GM21786 (cell line): ENCODE measurements around the gene MALT1.
"Not testable (repeated sequence)": the region's sequence is repeated elsewhere in the genome, so short reads cannot be mapped to it uniquely, and the experiment has no call there.

Source experiments
- ATAC-seq: cut with Tn5 transposase; IDR thresholded peaks from one replicate; pipeline ENCODE4 v1.9.1; 2021; ENCODE audit not compliant: unreplicated experiment

MALT1 gene, protein sequence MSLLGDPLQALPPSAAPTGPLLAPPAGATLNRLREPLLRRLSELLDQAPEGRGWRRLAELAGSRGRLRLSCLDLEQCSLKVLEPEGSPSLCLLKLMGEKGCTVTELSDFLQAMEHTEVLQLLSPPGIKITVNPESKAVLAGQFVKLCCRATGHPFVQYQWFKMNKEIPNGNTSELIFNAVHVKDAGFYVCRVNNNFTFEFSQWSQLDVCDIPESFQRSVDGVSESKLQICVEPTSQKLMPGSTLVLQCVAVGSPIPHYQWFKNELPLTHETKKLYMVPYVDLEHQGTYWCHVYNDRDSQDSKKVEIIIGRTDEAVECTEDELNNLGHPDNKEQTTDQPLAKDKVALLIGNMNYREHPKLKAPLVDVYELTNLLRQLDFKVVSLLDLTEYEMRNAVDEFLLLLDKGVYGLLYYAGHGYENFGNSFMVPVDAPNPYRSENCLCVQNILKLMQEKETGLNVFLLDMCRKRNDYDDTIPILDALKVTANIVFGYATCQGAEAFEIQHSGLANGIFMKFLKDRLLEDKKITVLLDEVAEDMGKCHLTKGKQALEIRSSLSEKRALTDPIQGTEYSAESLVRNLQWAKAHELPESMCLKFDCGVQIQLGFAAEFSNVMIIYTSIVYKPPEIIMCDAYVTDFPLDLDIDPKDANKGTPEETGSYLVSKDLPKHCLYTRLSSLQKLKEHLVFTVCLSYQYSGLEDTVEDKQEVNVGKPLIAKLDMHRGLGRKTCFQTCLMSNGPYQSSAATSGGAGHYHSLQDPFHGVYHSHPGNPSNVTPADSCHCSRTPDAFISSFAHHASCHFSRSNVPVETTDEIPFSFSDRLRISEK

DNA sequence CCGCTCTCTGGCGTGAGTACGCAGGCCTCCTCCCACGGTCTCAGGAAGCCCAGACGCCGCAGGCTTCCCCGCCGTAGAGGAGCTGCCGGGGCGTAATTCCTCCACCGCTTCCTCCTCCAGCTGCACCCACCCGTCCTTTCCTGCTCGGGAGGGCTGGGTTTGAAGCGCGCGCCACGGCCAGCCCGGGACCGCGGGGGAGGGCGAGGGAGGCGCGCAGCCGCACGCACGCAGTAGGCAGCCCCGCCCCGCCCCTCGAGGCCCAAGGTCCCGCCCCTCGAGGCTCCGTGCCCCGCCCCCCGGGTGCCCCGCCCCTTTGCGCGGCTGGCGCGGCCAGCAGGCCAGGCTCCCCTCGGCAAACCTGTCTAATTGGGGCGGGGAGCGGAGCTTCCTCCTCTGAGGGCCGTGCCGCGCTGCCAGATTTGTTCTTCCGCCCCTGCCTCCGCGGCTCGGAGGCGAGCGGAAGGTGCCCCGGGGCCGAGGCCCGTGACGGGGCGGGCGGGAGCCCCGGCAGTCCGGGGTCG, at the start of gene MALT1:
MALT1 (plus strand) TSS at position 355 of the 521 bp plus-strand sequence. CDS start 179 bp downstream, outside the sequence.
- peak; percentile 75 for ATAC-seq

DNA sequence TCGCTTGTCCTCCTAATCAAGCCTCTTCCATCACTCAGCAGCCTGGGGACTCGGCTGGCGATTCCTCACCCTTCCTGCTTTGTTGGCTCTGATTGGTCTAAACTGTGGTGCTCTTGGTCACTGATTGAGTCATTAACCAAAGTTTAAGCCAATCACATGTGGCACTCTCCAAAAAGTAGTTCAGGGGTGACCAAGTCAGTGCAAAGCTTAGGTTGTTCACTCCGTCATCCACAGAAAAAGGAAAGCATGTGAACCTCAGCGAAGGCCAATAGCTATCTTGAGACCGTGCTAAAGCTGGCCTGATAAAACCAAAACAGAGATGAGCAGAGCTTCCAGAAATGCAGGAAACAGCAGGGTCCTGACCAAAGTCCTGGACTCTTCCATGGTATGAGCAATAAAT, 47.3 kb upstream of the MALT1 start:
- ATAC-seq: no peak

DNA sequence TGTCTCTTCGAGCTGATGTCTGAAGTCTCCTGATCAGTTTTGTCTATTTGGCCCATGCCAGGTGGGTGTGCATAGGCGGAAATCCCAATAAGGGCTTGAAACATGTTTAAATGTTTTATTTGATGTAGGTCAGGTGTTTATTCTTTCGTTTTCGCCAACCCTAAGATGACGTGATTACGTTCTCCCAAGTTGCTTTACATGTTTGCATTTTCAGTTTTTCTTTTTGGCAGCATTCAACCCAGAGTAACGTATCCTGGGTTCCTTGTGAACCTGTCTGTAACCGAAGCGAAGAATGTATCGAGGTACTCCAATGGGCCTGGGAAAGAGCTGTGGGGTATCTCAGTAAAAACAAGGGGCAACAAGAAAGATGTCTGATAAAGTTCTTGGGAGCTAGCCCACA, 45.4 kb upstream of the MALT1 start:
- ATAC-seq: no peak

DNA sequence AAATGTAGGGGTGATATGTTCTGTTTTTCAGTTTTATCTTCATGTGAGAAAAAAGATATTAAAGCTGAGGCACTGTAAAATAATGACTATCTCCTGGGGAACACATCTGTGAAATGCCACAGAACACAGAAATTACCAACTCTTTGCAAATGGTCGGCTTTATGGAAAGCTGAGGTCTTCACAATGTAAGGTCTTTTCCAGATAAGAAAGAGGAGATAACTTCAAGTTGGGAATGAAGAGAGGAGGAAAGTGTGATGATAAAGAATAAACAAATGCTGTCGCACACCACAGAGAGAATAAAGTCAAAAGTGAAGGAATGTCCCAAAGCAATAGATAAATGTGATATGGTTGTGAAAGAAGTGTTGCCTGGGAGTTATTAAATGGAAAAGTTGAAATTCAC, 41.2 kb upstream of the MALT1 start:
- ATAC-seq: no peak

DNA sequence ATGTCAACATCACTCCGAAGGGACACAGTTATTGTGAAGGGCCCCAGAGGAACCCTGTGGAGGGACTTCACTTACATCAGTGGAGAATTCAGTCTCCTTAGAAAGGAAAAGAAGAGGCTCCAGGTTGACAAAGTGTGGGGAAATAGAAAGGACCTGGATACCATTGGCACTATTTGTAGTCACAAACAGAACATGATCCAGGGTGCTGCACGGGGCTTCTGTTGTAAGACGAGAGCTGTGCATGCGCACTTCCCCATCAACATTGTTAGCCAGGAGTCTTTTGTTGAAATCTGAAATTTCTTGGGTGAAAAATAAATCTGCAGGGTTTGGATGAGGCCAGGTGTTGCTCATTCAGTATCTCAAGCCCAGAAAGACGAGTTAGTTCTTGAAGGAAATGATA, 40.0 kb upstream of the MALT1 start:
- ATAC-seq: no peak

DNA sequence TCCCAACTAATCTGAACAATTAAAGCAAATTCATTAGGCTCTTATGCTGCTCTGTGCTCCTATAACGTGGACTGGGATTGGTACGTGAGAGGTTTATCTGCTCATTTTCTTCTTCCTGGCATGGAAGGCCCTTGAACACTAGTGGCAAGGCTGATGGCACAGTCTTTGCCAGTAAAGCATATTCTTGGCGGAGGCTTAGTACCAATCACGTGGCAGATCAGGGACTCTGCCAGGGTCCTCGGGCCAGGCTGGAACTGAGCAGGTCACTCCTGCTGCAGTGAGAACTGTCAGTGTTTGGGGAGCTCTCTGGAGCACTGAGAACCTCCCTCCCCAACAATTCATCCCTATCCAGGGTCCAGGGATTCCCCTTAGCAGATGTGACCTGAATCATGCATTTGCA, 38.7 kb upstream of the MALT1 start:
- no peak for ATAC-seq

DNA sequence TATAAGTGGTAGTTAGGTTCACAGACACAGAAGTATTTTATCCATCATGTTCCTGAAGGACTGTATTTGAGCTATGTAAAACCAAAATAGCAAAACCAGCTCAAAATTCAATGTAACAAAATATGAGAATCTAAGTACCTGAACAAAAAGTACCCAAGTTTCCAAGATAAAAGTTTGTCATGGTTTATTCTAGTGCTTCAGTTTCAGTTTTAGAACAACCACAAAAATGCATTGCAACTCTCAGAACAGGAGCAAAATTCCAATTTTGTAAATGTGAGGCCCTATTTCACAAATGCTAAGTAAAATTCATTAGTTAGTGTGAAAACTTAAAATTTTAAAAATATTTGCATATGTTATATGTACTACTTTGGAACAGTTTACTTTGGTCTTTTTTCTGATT, 37.4 kb upstream of the MALT1 start:
- ATAC-seq: no peak

DNA sequence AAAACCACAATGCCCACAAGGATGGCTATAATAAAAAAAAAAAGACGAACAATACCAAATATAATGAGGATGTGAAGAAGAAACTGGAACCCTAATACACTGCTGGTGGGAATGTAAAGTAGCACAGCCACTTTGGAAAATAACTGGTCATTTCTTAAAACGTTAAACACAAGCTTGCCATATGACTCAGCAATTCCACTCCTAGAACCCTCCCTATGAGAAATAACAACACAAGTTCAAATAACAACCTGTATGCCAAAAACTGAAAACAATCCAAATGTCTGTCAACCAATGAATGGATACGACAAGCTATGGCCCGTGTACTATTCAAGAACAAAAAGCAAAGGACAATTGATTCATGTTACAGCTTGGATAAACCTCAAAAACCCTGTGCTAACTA, 35.4 kb upstream of the MALT1 start:
- no peak for ATAC-seq

DNA sequence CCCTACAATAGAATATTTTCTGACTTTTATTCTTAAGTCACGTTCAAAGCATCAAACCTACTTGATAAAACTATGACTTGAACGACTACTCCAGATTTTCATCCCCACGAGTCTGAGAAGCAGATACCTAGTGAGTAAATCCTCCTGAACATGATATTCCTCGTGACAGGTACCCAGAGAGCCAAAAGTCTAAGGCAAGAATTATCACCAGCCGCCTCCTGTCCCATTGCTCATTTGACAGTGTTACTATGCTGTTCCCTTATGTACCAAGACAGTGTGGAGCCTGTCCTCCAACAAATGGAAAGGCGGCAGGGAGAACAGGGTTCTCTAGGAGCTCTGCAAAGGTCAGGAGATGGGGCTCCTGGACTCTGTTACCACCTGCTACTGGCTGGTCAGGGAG, 34.1 kb upstream of the MALT1 start:
- no peak for ATAC-seq

DNA sequence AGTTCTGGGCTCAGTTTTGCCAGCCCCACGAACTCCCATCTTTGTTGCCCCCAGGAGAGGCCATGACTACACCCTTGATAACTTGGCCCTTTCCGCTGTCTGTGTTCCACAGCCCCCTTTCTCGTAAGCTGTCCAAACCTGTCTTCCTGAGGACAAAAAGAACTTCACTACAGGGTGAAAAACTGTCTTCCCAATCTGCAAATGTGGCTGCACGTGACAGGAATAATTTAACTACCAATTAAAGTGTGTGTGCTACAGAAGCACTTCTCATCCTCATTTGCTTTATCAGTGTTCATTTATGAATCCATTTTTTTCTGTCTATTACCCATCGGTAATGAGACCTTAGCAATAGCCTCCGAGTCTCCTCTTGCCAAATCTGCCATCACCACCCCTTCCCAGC, 33.3 kb upstream of the MALT1 start:
- no peak for ATAC-seq

DNA sequence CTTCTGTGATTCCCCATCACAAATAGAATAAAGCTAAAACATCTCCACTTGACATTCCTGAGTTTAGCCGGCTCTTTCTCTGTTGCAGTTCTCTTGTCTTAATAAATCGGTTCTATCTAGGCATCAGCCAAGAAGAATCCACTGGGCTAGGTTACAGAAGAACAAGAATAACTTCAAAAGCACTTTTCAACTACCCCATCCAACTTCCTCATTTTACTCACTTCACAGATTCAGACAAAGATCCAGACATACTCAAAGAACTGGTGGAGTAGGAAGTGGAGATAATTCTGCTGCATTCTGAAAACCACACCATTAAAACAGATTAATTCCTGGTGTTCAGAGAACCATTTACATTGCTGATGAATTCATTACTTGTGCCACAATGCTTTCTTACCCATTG, 32.8 kb upstream of the MALT1 start:
- ATAC-seq: no peak

DNA sequence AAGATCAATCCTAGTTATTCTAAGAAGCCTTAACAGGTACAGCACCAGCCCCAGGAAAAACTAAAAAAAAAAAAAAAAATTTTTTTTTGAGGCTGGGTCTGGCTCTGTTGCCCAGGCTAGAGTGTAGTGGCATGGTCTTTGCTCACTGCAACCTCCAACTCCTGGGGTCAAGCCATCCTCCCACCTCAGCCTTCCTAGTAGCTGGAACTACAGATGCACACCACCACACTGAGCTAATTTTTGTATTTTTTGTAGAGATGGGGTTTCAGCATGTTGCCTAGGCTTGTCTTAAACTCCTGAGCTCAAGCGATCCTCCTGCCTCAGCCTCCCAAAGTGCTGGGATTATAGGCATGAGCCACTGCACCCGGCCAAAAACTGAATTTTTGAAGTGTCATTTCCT, 32.0 kb upstream of the MALT1 start:
- ATAC-seq: no peak

DNA sequence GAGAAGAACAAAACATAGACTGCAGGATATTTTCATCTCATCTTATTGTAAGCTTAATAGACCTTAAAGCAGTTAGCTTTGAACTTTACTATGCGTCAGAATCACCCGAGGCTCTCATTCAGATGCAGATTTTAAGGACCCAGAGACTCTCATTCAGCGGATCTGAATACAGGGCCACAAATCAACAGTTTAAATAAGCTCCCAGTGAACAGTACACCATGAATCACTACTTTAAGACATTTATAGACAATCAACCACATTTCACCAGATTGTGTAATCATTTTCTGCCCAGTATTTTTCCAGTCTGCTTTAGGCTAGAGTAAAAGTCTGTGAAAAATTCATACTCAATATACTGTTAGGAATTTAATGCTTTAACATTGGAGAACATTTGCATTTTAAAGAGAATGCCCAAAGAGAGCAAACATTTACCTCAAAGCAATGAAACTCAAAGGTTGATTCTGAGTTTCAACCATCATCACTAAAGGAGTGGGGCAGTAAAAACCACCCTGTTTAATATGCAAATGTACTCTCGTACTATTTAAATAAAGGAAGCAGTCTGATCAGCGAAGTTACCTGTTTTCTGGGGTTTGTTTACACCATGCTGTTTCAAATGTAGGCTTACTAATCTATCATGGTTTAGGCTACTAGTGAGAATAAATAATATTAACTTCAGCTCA, 31.4 kb upstream of the MALT1 start:
- no peak for ATAC-seq

DNA sequence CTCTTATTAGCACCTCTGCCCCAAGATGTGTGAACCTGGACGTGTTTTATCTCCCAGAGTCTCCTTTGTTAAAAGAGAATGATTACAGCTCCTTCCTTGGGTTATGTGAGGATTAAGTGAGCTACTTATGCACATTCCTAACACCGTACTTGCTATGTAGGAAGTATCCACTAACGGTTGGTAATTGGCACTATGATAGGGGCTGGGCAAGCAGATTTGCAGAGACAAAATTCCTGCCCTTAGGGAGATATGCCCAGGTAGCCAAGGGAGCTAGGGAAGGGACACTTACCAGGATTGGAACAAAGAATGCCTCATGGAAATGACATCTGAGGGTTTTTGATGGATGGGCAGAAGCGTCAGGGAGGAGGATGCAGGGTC, 30.8 kb upstream of the MALT1 start:
- no peak for ATAC-seq

DNA sequence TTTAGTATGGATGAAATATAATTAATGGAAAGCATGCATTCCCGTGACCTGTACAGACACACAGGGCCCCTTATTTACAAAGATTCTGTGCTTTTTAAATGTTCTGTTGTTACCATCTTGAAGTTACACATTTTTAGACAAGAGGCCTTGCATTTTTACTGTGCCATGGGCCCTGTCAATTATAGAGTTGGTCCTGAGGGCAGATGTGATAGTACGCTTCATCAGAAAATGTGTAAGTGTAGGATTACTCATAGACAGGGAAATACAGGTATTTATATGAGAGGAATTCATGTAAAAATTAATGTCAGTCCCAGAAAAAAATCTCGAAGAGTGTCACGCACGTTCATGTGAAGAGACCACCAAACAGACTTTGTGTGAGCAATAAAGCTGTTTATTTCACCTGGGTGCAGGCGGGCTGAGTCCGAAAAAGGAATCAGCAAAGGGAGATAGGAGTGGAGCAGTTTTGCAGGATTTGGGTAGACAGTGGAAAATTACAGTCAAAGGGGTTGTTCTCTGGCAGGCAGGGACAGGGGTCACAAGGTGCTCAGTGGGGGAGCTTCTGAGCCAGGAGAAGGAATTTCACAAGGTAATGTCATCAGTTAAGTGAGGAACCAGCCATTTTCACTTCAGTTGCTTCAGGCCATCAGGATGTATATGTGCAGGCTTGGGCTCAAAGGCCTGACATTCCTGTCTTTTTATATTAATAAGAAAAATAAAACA, 30.2 kb upstream of the MALT1 start:
- no peak for ATAC-seq

DNA sequence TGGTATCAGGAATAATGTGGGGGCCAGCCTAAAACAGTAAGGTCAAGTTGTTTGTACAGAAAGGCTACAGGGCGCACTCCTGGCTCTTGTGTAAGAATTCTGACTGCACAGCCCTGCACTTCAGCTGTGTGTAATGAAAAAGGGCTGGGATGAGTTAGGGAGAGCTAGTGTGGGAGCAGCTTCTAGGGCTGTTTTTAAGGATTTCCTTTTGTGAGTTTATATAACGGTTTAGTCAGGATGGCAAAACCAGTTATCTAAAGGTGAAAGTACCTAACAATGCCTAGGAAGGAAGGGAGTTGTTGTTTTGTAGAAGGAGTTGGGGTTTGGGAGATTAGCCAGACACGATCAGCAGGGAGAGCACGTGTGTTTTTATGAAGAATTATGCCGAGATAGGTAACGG, 27.7 kb upstream of the MALT1 start:
- not testable (repeated sequence) for ATAC-seq

DNA sequence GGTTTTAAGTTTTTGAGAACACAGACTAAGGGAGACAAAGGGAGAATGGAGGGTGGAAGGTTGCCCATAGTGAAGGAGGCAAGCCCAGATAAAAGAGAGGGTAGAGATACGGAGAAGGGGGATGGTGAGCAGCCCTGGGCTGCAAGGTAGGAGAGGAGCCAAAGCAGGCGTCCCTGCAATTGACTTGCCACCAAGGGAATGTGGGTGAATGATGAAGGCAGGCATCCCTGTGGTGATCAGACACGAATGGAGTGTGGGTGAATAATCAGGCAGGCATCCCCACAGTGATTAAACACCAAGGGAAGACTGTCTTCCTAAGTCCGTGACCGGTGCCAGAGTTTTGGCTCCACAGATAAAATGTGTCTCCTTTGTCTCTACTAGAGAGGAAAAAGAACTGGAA, 25.9 kb upstream of the MALT1 start:
- ATAC-seq: no peak

DNA sequence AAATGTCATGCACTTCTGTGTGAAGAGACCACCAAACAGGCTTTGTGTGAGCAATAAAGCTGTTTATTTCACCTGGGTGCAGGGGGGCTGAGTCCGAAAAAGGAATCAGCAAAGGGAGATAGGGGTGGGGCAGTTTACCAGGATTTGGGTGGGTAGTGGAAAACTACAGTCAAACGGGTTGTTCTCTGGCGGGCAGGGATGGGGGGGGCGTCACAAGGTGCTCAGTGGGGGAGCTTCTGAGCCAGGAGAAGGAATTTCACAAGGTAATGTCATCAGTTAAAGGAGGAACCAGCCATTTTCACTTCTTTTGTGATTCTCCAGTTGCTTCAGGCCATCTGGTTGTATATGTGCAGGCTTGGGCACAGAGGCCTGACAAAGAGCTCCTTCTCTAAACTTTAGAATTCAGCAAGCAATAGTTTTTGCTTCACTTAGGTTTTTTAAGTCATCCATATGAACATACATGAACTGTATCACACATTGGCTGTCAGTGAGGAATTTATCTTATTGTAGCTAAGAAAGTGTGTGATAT, 24.9 kb upstream of the MALT1 start:
- no peak for ATAC-seq

DNA sequence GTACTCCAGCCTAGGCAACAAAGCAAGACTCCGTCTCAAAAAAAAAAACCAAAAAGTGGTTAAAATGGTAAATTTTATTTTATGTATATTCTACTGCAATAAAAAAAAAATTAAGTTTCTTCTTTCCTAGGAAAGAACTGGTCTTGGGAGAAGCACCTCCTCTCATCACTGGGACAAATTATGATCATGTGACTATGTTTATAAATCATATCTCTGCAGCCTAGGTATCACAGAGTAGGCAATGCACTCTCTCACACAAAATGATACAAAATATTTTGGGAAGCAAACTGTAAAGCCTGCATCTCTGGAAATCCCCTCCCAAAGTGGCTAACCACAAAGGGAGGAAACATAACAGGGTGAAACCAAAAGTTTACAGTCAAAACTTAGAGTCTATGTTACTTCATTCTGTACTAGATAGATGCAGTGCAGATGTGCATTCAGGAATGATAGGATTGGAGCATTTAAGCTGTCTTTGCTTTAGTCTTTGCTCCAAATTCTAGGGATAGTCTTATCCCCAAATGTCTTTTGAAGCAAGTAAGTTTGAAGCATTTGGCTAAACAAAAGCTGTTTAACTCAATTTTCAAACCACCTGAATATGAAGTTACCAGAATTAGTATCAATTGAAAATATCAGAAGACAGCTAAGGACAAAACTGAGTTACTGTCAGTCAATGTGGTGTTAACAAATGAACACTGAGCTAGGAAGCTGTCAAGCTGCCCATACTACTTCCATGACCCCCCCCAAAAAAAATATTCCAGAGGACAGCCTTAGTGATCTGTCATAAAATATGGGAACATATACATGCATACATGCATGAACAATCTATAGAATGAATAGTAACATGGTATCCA, 21.1 kb upstream of the MALT1 start:
- peak; percentile 88 for ATAC-seq

DNA sequence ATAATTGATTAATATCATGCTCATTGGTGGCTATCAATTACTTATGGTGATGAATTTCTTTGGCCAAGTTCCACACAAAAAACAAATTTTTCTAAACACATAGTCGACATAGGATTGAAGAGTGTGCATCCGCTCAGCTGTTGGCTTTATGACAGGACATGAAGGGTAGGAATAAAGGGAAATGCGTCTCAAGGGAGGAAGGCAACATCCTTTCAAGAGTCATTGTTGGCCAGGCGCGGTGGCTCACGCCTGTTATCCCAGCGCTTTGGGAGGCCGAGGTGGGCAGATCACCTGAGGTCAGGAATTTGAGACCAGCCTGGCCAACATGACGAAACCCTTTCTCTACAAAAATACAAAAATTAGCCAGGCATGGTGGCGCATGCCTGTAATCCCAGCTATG, 20.4 kb upstream of the MALT1 start:
- ATAC-seq: not testable (repeated sequence)
